Activated T-cell treated with anti-CD3 and anti-CD28 coated beads for 4 hours (primary cell): ENCODE data around the gene DYRK1A.

Source experiments
- DNase-seq: peaks from one replicate; pipeline ENCODE4 v3.0.0-alpha.2; 2020

DYRK1A gene

GRCh38 chr21:37554661-37555379 is 188.2 kb downstream of the DYRK1A start:
- DNase-seq = no peak

- DNase-seq = no peak
Measured at GRCh38 chr21:37555672-37556261, 189.2 kb downstream of the DYRK1A start.

- no peak for DNase-seq
Measured at GRCh38 chr21:37557261-37557950, 190.8 kb downstream of the DYRK1A start.

GRCh38 chr21:37558676-37559211 is 192.2 kb downstream of the DYRK1A start:
- no peak for DNase-seq

GRCh38 chr21:37560385-37560784 is 193.8 kb downstream of the DYRK1A start:
- no peak for DNase-seq

GRCh38 chr21:37561506-37561905 is 194.9 kb downstream of the DYRK1A start:
- no peak for DNase-seq

GRCh38 chr21:37561941-37562919 is 195.7 kb downstream of the DYRK1A start:
- no peak for DNase-seq

GRCh38 chr21:37562920-37563640 is 196.5 kb downstream of the DYRK1A start:
- peak; percentile 28 for DNase-seq

GRCh38 chr21:37563641-37564340 is 197.2 kb downstream of the DYRK1A start:
- DNase-seq = peak; percentile 86

GRCh38 chr21:37564341-37564923 is 197.9 kb downstream of the DYRK1A start:
- peak; percentile 90 for DNase-seq

- DNase-seq = no peak
Measured at GRCh38 chr21:37564924-37565529, 198.5 kb downstream of the DYRK1A start.

- no peak for DNase-seq
Measured at GRCh38 chr21:37565530-37566223, 199.1 kb downstream of the DYRK1A start.

GRCh38 chr21:37566790-37567615 is 200.4 kb downstream of the DYRK1A start:
- DNase-seq = no peak

- DNase-seq = no peak
Measured at GRCh38 chr21:37568415-37568814, 201.8 kb downstream of the DYRK1A start.

- DNase-seq = no peak
Measured at GRCh38 chr21:37568916-37569315, 202.3 kb downstream of the DYRK1A start.

GRCh38 chr21:37571442-37571841 is 204.9 kb downstream of the DYRK1A start:
- DNase-seq = no peak

GRCh38 chr21:37574316-37574715 is 207.7 kb downstream of the DYRK1A start:
- no peak for DNase-seq

GRCh38 chr21:37574751-37575150 is 208.2 kb downstream of the DYRK1A start:
- no peak for DNase-seq

GRCh38 chr21:37575580-37575979 is 209.0 kb downstream of the DYRK1A start:
- DNase-seq = no peak
